ENCODE data around the gene VPS52.

The VPS52 gene

GRCh38 chr6:33271468-33272274, at the start of gene VPS52, which contains the start of gene RPS18:
TSS of gene VPS52 (minus strand) at chr6:33271876. CDS start at chr6:33271675, 201 bp downstream.
TSS of gene RPS18 (plus strand) at chr6:33272075. CDS start at chr6:33272120, 45 bp downstream.
- peak; percentile 92 for DNase-seq
- peak within 1 kb of the TSS; percentile 100 for H3K27ac Mint-ChIP-seq
- H3K9me3 Mint-ChIP-seq: no peaks in the 10 kb centered on the region
- no peaks in the 10 kb centered on the region for H3K27me3 Mint-ChIP-seq
- H3K36me3 Mint-ChIP-seq (ENCODE audit: low read depth): peaks cover 93% of the 10 kb centered on the region
- H3K4me1 Mint-ChIP-seq (ENCODE audit: low read depth): peaks cover 38% of the 10 kb centered on the region
- peak within 1 kb of the TSS; percentile 98 for H3K4me3 Mint-ChIP-seq

- Mint-ChIP-seq H3K9me3 (no peaks in the 10 kb centered on the region), H3K27ac (peak overlapping the region; percentile 98), H3K4me3 (peak overlapping the region; percentile 92), H3K27me3 (no peaks in the 10 kb centered on the region), H3K36me3 (ENCODE audit: low read depth) (peaks cover 69% of the 10 kb centered on the region), H3K4me1 (ENCODE audit: low read depth) (peaks cover 64% of the 10 kb centered on the region)
- DNase-seq: no peak
Measured at GRCh38 chr6:33321227-33321626, 49.6 kb upstream of the VPS52 start.

- Mint-ChIP-seq H3K4me3 (peak overlapping the region; percentile 92), H3K9me3 (no peaks in the 10 kb centered on the region), H3K27ac (peak overlapping the region; percentile 98), H3K27me3 (no peaks in the 10 kb centered on the region), H3K4me1 (ENCODE audit: low read depth) (peaks cover 71% of the 10 kb centered on the region), H3K36me3 (ENCODE audit: low read depth) (peaks cover 74% of the 10 kb centered on the region)
- no peak for DNase-seq
Measured at GRCh38 chr6:33320315-33321181, 48.9 kb upstream of the VPS52 start.

GRCh38 chr6:33319939-33320314, 48.3 kb upstream of the VPS52 start:
- Mint-ChIP-seq H3K9me3 (no peaks in the 10 kb centered on the region), H3K27ac (peak overlapping the region; percentile 98), H3K4me1 (ENCODE audit: low read depth) (peaks cover 77% of the 10 kb centered on the region), H3K4me3 (peak overlapping the region; percentile 90), H3K27me3 (no peaks in the 10 kb centered on the region), H3K36me3 (ENCODE audit: low read depth) (peaks cover 74% of the 10 kb centered on the region)
- no peak for DNase-seq

- Mint-ChIP-seq H3K27ac (peak overlapping the region; percentile 98), H3K36me3 (ENCODE audit: low read depth) (peaks cover 79% of the 10 kb centered on the region), H3K27me3 (no peaks in the 10 kb centered on the region), H3K4me3 (peak overlapping the region; percentile 90), H3K9me3 (no peaks in the 10 kb centered on the region), H3K4me1 (ENCODE audit: low read depth) (peaks cover 74% of the 10 kb centered on the region)
- DNase-seq: no peak
Measured at GRCh38 chr6:33318426-33319073, 46.9 kb upstream of the VPS52 start.

- Mint-ChIP-seq H3K4me3 (peak within 1 kb of the TSS; percentile 99), H3K27me3 (no peaks in the 10 kb centered on the region), H3K9me3 (no peaks in the 10 kb centered on the region), H3K27ac (peak within 1 kb of the TSS; percentile 98), H3K4me1 (ENCODE audit: low read depth) (peaks cover 72% of the 10 kb centered on the region), H3K36me3 (ENCODE audit: low read depth) (peaks cover 79% of the 10 kb centered on the region)
- peak; percentile 96 for DNase-seq
Measured at GRCh38 chr6:33317669-33318425, 46.2 kb upstream of the VPS52 start, which contains the start of gene ZBTB22. TSS of gene ZBTB22 (minus strand) at chr6:33317744. CDS start at chr6:33316916, 828 bp downstream.

GRCh38 chr6:33317419-33317668, 45.7 kb upstream of the VPS52 start:
- Mint-ChIP-seq H3K36me3 (ENCODE audit: low read depth) (peaks cover 79% of the 10 kb centered on the region), H3K4me1 (ENCODE audit: low read depth) (peaks cover 75% of the 10 kb centered on the region), H3K27me3 (no peaks in the 10 kb centered on the region), H3K27ac (peak overlapping the region; percentile 84), H3K4me3 (peak overlapping the region; percentile 99), H3K9me3 (no peaks in the 10 kb centered on the region)
- no peak for DNase-seq

GRCh38 chr6:33316603-33317418, 45.1 kb upstream of the VPS52 start:
- no peak for DNase-seq
- H3K4me1 Mint-ChIP-seq (ENCODE audit: low read depth): peaks cover 77% of the 10 kb centered on the region
- peak overlapping the region; percentile 84 for H3K27ac Mint-ChIP-seq
- H3K4me3 Mint-ChIP-seq: peak overlapping the region; percentile 99
- no peaks in the 10 kb centered on the region for H3K27me3 Mint-ChIP-seq
- H3K36me3 Mint-ChIP-seq (ENCODE audit: low read depth): peaks cover 79% of the 10 kb centered on the region
- no peaks in the 10 kb centered on the region for H3K9me3 Mint-ChIP-seq

- Mint-ChIP-seq H3K9me3 (no peaks in the 10 kb centered on the region), H3K4me1 (ENCODE audit: low read depth) (peaks cover 74% of the 10 kb centered on the region), H3K36me3 (ENCODE audit: low read depth) (peaks cover 77% of the 10 kb centered on the region), H3K4me3 (peak overlapping the region; percentile 99), H3K27ac (peak overlapping the region; percentile 84), H3K27me3 (no peaks in the 10 kb centered on the region)
- no peak for DNase-seq
Measured at GRCh38 chr6:33315793-33316602, 44.3 kb upstream of the VPS52 start.

- Mint-ChIP-seq H3K36me3 (ENCODE audit: low read depth) (peaks cover 76% of the 10 kb centered on the region), H3K4me1 (ENCODE audit: low read depth) (peaks cover 69% of the 10 kb centered on the region), H3K27me3 (no peaks in the 10 kb centered on the region), H3K9me3 (no peaks in the 10 kb centered on the region), H3K27ac (peak overlapping the region; percentile 99), H3K4me3 (peak overlapping the region; percentile 99)
- DNase-seq: no peak
Measured at GRCh38 chr6:33314943-33315792, 43.5 kb upstream of the VPS52 start.

- Mint-ChIP-seq H3K9me3 (no peaks in the 10 kb centered on the region), H3K27me3 (no peaks in the 10 kb centered on the region), H3K27ac (peak overlapping the region; percentile 99), H3K4me3 (peak overlapping the region; percentile 99), H3K36me3 (ENCODE audit: low read depth) (peaks cover 76% of the 10 kb centered on the region), H3K4me1 (ENCODE audit: low read depth) (peaks cover 65% of the 10 kb centered on the region)
- DNase-seq: peak; percentile 70
Measured at GRCh38 chr6:33314515-33314942, 42.9 kb upstream of the VPS52 start.

All from activated T-cell treated with anti-CD3 and anti-CD28 coated beads, Interleukin-2, amount 50 U/mL, for 24 hours (primary cell).